Right atrium auricular region (tissue), 2 donors: ENCODE data around the gene UQCC5. TPM values are rescaled to one million over a fixed set of nuclear protein-coding genes. Genes with fewer than 3 reads are reported as not detected.

Experiments
- DNase-seq: peaks from one replicate; pipeline ENCODE4 v3.0.0-alpha.2; 2019; ENCODE audit warnings: low spot score
- H3K27ac ChIP-seq, 2 donors: fragments of 200-600 bp; sonication (generic); 1 replicate in 1 of 2; 2 replicates in 1 of 2; pipeline ENCODE4 v1.5.1; 2016 to 2019
- H3K27me3 ChIP-seq, 2 donors: fragments of 200-600 bp; sonication (generic); one replicate each; pipeline versions ENCODE4 v1.5.1 to v1.6.0; 2017 to 2019
- H3K36me3 ChIP-seq: fragments of 200-600 bp; sonication (generic); one replicate; pipeline ENCODE4 v1.5.1; 2016
- H3K4me1 ChIP-seq, 2 donors: fragments of 200-600 bp; sonication (generic); one replicate each; pipeline versions ENCODE4 v1.5.1 to v1.6.0; 2017 to 2019
- H3K4me3 ChIP-seq, 2 donors: fragments of 200-600 bp; sonication (generic); 1 replicate in 1 of 2; 2 replicates in 1 of 2; pipeline ENCODE4 v1.5.1; 2017 to 2019; ENCODE audit warnings: mild to moderate bottlenecking in 1 of 2, moderate library complexity in 1 of 2
- H3K9me3 ChIP-seq, 2 donors: fragments of 200-600 bp; sonication (generic); one replicate each; pipeline ENCODE4 v1.5.1; 2019
- total RNA-seq, 2 donors: library from RNA; depleted of rRNA; stranded (reverse); fragments of >200 nt; gene quantifications; one replicate each; pipeline ENCODE4 v1.1.0, GENCODE V29; 2016
- TF ChIP-seq, protein P1 (sequence below), 2 donors: fragments of 200-600 bp; sonication (generic); IDR thresholded peaks; one replicate each; pipeline ENCODE4 v1.5.1; 2019; ENCODE audit warnings: antibody characterized with exemption in 2 of 2

Gene UQCC5
- total RNA-seq, 2 donors from 2014 or later: 1.2 to 3.1 TPM

DNA sequence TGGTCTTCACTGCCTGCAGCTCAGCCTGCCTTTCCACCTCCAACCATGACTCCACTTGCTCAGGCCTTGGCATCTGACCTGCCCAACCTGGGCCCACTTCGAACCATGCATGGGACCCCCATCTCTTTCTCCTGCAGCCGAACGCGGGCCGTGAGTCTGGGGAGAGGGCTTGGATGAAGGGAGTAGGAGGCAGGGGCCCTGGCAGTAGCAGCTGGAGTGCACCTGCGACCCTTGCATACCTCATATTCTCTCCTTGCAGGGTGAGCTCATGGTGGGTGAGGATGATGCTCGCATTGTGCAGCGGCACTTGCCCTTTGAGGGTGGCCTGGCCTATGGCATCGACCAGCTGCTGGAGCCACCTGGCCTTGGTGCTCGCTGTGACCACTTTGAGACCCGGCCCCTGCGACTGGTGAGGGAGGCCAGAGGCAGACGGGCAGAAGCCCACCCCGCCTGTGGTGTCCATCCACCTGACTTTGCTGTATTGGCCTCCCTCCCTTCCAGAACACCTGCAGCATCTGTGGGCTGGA, 16.2 kb upstream of the UQCC5 start:
- Histone ChIP-seq H3K36me3 (peaks cover 18% of the 10 kb centered on the region), H3K4me3 (no peak overlapping the region), H3K4me1 (peaks cover 0 to 20% of the 10 kb centered on the region in 2 donors), H3K27me3 (no peaks in the 10 kb centered on the region), H3K27ac (no peak overlapping the region), H3K9me3 (no peaks in the 10 kb centered on the region)
- no peak for DNase-seq
- TF ChIP-seq, protein P1, sequence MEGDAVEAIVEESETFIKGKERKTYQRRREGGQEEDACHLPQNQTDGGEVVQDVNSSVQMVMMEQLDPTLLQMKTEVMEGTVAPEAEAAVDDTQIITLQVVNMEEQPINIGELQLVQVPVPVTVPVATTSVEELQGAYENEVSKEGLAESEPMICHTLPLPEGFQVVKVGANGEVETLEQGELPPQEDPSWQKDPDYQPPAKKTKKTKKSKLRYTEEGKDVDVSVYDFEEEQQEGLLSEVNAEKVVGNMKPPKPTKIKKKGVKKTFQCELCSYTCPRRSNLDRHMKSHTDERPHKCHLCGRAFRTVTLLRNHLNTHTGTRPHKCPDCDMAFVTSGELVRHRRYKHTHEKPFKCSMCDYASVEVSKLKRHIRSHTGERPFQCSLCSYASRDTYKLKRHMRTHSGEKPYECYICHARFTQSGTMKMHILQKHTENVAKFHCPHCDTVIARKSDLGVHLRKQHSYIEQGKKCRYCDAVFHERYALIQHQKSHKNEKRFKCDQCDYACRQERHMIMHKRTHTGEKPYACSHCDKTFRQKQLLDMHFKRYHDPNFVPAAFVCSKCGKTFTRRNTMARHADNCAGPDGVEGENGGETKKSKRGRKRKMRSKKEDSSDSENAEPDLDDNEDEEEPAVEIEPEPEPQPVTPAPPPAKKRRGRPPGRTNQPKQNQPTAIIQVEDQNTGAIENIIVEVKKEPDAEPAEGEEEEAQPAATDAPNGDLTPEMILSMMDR (IDR thresholded peaks at IDR 0.05): no peak

DNA sequence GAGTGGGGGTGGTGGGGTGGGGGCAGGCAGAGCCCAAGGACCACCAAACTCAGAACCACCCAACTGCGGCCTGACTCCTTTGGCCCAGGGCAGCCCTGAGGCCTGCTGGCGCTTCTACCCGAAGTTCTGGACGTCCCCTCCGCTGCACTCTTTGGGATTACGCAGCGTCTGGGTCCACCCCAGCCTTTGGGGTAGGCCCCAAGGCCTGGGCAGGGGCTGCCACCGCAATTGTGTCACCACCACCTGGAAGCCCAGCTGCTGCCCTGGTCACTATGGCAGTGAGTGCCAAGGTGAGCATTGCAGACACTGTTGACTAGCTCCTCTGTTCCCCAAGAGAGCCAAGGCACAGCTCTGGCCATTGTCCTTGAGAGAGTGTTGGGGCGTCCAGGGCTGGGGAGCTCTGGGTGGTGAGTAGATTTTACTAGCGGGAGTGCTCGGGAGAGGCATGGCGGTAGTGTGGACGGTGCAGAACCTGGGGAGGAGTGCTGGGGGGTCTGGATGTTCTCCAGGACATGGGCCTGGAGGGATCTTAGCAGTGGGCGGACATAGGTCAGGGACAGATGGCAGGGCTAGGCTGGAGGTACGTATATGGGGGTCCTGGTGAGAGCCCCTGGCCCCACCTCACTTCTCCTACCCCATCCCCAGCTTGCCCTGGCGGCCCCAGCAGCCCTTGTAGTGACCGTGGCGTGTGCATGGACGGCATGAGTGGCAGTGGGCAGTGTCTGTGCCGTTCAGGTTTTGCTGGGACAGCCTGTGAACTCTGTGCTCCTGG, 15.5 kb upstream of the UQCC5 start:
- Histone ChIP-seq H3K36me3 (peaks cover 18% of the 10 kb centered on the region), H3K9me3 (no peaks in the 10 kb centered on the region), H3K4me1 (peaks cover 0 to 27% of the 10 kb centered on the region in 2 donors), H3K27me3 (no peaks in the 10 kb centered on the region), H3K4me3 (no peak overlapping the region), H3K27ac (no peak overlapping the region)
- TF ChIP-seq, protein P1 (IDR thresholded peaks at IDR 0.05): no peak
- DNase-seq: no peak

DNA sequence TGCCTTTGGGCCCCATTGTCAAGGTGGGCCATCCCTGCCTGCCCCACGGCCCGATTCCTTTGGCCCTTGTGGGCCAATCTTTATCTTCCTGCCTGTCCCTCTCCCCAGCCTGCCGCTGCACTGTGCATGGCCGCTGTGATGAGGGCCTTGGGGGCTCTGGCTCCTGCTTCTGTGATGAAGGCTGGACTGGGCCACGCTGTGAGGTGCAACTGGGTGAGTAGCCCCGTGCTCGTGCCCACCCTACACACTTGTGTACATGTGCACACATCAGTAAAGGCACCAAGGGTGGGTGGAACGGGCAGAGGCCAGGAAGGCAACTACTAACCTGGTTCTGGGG, 14.9 kb upstream of the UQCC5 start:
- TF ChIP-seq, protein P1 (IDR thresholded peaks at IDR 0.05): no peak
- no peak for DNase-seq
- H3K27ac ChIP-seq: no peak overlapping the region
- H3K27me3 ChIP-seq: no peaks in the 10 kb centered on the region
- H3K4me3 ChIP-seq: no peak overlapping the region
- H3K9me3 ChIP-seq: no peaks in the 10 kb centered on the region
- peaks cover 22% of the 10 kb centered on the region for H3K36me3 ChIP-seq
- H3K4me1 ChIP-seq: peaks cover 0 to 32% of the 10 kb centered on the region in 2 donors

DNA sequence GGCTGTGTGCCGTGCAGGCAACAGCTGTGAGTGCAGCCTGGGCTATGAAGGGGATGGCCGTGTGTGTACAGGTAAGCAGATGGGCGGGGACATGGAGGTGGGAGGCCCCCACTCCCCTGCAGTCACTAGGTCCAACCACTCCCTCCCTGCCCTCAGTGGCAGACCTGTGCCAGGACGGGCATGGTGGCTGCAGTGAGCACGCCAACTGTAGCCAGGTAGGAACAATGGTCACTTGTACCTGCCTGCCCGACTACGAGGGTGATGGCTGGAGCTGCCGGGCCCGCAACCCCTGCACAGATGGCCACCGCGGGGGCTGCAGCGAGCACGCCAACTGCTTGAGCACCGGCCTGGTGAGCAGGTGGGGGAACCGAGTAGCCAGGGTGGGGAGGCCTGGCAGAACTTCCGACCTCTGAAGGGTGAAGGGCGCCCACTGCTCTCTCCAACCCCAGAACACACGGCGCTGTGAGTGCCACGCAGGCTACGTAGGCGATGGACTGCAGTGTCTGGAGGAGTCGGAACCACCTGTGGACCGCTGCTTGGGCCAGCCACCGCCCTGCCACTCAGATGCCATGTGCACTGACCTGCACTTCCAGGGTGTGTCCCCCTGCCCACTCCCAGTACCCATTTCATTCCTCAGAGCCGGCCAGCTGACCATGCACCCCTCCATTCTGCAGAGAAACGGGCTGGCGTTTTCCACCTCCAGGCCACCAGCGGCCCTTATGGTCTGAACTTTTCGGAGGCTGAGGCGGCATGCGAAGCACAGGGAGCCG, 14.3 kb upstream of the UQCC5 start:
- peaks cover 28% of the 10 kb centered on the region for H3K36me3 ChIP-seq
- H3K27ac ChIP-seq: no peak overlapping the region
- peaks cover 0 to 38% of the 10 kb centered on the region in 2 donors for H3K4me1 ChIP-seq
- H3K4me3 ChIP-seq: no peak overlapping the region
- H3K9me3 ChIP-seq: no peaks in the 10 kb centered on the region
- TF ChIP-seq, protein P1 (IDR thresholded peaks at IDR 0.05): no peak
- H3K27me3 ChIP-seq: no peaks in the 10 kb centered on the region
- DNase-seq: no peak

DNA sequence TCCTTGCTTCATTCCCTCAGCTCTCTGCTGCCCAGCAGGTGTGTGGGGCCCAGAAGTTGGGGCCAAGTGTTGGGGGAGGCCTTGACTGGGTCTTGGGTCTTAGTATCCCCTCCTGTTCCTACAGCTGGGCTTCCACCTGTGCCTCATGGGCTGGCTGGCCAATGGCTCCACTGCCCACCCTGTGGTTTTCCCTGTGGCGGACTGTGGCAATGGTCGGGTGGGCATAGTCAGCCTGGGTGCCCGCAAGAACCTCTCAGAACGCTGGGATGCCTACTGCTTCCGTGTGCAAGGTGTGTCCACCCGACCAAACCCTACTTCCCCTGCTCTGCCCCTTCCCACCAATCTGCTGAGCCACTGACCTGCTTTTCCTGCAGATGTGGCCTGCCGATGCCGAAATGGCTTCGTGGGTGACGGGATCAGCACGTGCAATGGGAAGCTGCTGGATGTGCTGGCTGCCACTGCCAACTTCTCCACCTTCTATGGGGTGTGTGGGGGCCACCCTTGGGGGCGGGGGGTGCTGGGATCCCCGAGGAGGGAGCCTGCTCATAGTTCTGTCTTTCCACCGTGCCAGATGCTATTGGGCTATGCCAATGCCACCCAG, 13.7 kb upstream of the UQCC5 start:
- no peaks in the 10 kb centered on the region for H3K27me3 ChIP-seq
- no peaks in the 10 kb centered on the region for H3K9me3 ChIP-seq
- H3K4me1 ChIP-seq: peaks cover 0 to 41% of the 10 kb centered on the region in 2 donors
- no peak overlapping the region for H3K27ac ChIP-seq
- peaks cover 34% of the 10 kb centered on the region for H3K36me3 ChIP-seq
- no peak overlapping the region for H3K4me3 ChIP-seq
- DNase-seq: no peak
- TF ChIP-seq, protein P1 (IDR thresholded peaks at IDR 0.05): no peak
